SKM-1 treated with dmso at 0.1 percent for 144 hours (cell line): ENCODE data around the gene NRTN.

Experiments
- DNase-seq: peaks from one replicate; lab custom pipeline; 2025; ENCODE audit not compliant: unreplicated experiment; lab: John Stamatoyannopoulos, UW

Gene NRTN

GRCh38 chr19:5864725-5865486, 60.0 kb downstream of the NRTN start:
- no peak for DNase-seq

DNA sequence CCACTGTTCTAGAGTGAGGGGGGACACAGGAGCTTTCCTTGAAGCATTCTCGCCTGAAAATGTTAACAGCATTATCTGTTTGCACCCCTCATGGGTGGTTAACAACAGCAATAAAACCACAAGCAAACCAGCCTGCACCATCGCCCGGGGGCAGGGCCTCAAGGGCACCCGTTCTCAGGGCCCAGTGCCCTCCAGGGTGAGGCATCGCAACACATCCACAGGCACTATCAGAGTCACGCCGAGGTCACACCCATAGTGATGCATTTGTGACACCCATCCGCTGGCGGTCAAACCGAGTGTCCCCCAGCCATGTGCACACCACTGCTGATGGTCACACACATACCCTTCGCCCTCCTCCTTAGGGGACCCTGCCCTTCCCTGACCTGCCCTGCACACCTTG, 60.9 kb downstream of the NRTN start:
- DNase-seq, result no peak

GRCh38 chr19:5867201-5868136, 62.6 kb downstream of the NRTN start:
- no peak for DNase-seq

GRCh38 chr19:5870986-5871394, 66.1 kb downstream of the NRTN start:
- DNase-seq, result no peak

- DNase-seq, result no peak
Observed at GRCh38 chr19:5873617-5874199, 68.8 kb downstream of the NRTN start.

DNA sequence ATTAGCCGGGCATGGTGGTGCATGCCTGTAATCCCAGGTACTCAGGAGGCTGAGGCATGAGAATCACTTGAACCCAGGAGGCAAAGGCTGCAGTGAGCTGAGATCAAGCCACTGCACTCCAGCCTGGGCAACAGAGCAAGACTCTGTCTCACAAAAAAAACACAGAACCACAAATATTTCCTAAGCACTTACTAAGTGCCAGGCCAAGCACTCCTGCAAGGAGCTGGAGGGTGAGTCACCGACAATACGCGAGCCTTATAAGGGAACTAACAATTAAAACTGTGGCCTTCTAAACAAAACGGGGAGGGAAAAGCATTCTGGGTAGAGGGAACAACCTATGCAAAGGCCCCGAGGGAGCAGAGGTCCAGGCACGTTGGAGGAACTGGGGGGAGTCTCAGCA, 69.6 kb downstream of the NRTN start:
- peak; percentile 63 for DNase-seq

GRCh38 chr19:5877427-5877826, 72.6 kb downstream of the NRTN start:
- no peak for DNase-seq

DNA sequence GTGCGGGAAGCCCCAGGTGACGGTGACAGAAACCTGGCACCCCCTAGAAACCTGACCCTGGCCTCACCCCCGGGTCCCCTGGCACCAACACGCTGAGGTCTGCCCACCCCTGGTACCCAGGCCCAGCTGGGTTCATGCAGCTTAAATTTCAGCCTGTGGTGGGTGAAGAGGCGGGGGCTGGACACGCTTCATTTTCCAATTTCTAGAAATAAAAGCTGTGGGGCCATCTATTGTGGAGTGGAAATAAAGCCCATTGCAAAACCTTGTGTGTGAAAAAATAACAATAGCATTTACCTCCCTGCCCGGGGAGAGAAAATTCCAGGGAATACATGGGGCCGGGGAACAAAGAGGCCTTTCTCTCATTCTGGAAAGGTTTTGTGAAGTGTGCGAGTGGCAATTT, 73.0 kb downstream of the NRTN start:
- no peak for DNase-seq
